NCI-H1694 (cell line): ENCODE data around the gene SMIM11.
"Not testable (repeated sequence)": the region's sequence is repeated elsewhere in the genome, so short reads cannot be mapped to it uniquely, and the experiment has no call there.

ENCODE experiments used
- DNase-seq: peaks from one replicate; lab custom pipeline; 2025; lab: John Stamatoyannopoulos, UW

SMIM11 gene

GRCh38 chr21:34374940-34375618, at the start of gene SMIM11:
SMIM11 (plus strand) TSS chr21:34375507; CDS start chr21:34379505, 3,998 bp downstream.
- DNase-seq: not testable (repeated sequence)

DNA sequence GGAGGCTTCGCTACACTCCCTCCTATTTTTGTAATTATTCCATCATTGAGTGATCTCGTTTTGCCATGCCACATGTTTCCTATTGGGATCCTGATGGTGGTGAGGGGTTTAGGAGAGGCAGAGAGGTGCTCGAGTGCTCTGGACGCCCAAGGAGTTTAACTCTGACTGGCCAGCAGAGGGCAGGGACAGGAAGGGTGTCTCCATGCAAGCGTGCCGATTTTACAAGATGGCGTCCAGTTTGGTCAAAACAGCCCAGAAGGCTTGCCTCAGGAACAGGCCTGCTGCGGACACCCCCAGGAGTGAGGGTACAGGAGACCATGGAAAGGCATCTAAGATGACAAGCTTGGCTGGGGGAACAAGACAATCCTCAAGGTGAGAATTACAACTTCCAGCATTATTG, 45.3 kb upstream of the SMIM11 start:
- DNase-seq: no peak

DNA sequence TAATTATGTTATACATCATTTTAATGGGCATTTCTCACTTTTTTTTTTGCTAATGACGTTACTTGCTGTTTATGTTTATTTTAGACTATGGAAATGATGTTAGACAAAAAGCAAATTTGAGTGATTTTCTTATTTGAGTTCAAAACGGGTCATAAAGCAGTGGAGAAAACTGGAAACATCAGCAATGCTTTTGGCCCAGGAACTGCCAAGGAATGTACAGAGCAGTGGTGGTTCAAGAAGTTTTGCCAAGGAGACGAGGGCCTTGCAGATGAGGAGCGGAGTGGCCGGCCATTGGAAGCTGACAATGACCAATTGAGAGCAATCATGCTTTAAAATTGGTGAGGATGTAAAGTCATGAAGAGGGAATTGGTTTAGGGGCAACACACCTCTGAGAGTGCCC, 43.6 kb upstream of the SMIM11 start:
- DNase-seq: no peak

DNA sequence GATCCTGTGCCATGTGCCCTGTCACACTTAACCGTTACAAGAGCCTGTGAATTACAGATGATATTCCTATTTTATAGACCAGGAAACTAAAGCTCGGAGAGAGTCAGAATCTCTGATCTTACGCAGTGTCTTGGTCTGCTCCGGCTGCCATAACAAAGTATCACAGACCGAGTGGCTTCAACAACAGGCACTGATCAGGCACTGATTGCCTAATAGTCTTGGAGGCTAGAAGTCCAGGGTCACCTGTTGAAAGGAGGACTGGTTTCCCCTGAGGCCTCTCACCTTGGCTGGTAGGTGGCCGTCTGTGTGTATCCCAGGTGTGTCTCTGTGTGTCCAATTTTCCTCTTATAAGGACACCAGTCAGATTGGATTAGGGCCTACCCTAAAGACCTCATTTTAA, 43.0 kb upstream of the SMIM11 start:
- DNase-seq: no peak

- no peak for DNase-seq
Measured at GRCh38 chr21:34333121-34333739, 42.1 kb upstream of the SMIM11 start.

GRCh38 chr21:34335316-34335715, 40.0 kb upstream of the SMIM11 start:
- DNase-seq: no peak

- DNase-seq: no peak
Measured at GRCh38 chr21:34336245-34336644, 39.1 kb upstream of the SMIM11 start.

- no peak for DNase-seq
Measured at GRCh38 chr21:34336756-34337391, 38.4 kb upstream of the SMIM11 start.

DNA sequence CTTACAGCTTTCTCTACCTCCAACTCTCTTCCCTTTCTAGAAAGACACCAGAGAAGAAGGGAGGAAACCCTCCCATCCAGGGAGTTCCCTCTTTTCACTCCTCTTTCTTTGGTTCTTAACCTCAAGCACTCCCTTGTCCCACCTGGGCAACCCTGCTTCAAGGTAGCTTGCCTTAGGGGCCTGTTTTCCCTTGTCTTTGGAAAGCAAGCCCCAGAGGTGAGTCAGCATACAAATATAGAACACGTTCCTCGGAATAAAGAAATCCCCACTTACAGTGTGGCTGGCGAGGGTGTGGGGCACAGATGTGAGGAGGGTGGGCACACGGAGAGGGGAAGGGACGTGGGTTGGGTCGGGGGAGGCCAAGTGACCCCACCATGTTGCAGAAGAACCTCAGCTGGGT, 37.6 kb upstream of the SMIM11 start:
- DNase-seq: no peak

DNA sequence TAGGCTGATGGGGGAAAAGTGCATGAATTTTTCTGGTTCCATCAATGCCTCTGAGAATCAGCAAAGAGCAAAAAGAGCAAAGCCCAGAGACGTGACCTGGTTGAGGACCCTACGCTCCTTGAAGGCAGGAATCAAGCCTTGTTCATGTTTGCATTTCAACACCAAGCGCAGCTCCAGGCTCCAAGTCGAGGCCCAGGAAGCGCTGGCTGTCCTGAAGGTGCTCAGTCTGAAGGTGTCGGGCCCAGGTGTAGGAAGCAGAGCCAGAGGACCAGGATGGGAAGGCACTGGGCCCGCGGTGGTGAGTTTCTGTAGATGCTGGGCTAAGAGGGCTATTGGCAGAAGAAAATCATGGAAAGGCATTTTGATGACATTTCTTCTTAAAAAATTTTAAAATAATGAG, 37.1 kb upstream of the SMIM11 start:
- DNase-seq: no peak

GRCh38 chr21:34340061-34340460, 35.2 kb upstream of the SMIM11 start:
- no peak for DNase-seq

DNA sequence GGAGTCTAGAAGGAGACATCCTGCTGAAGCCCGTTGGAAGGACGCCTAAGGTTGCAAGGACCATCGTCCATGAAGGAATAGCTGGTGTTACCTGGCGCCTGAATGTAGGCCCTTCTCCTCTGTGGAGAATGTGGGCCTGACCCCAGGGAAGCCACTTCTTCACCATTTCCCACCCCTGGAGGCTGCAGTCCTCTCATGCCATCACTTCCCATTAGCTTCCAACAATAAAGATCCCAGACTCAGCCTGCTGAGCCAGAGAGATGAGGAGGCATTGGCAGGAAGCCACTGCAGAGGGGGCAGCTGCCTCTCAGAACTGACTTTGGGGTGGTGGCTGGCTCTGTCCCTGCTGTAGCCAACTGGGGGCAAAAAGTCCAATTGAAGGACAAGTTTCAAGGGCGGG, 32.8 kb upstream of the SMIM11 start:
- DNase-seq: no peak

- DNase-seq: no peak
Measured at GRCh38 chr21:34343347-34343746, 32.0 kb upstream of the SMIM11 start.

- no peak for DNase-seq
Measured at GRCh38 chr21:34343838-34344381, 31.4 kb upstream of the SMIM11 start.

DNA sequence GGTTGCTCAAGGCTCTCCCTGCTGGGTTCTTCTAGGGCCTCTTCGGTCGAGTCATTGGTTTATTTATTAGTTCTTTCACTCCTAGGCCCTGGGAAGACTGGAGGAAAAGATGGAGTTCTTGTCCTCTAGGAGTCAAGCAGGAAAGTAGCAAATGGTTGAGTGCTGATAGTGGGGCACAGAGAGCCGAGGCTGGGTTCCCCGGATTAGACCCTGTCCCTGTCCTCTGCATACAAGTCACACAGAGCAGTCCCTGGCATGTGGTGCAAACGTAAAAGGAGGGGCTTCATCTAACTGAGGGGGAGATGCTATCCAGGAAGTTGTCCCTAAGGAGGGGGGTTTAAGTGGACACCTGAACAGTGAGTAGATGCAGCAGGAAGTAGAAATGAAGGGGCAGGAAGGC, 30.7 kb upstream of the SMIM11 start:
- no peak for DNase-seq

DNA sequence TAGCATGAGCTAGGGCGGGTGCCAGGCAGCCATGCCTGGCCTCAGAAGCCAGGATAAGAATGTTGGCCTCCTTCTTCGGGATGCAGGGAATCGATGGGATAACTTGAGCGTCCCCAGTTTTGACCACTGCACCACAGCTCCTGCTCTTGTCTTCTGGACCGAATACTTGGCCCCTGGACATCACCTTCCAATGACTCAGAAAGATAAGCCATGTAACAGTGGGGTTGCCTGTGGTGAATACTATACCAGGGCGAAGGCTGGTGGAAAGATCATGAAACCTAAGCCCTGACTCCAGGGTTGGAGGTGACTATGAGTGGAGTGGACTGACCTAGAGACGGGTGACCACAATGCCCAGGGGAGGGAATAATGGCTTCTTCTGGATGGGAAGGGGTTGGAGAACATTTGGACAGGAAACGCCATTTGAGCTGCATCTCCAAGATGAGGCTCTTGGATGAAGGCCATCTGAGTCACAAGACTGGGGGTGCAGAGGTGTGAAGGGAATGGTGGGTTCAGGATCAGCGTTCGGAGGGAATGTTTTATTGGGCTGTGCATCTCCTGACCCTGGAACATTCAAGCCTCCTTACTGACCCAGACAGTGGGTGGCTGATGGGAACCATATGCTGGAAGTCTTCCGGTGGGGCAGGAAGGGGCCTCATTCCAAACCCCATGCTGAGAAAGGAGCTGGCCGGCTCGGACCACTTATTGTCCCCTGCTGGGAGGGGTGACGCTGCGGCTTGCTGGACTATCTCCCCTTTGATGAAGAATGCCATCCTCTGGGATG, 30.0 kb upstream of the SMIM11 start:
- DNase-seq: no peak

DNA sequence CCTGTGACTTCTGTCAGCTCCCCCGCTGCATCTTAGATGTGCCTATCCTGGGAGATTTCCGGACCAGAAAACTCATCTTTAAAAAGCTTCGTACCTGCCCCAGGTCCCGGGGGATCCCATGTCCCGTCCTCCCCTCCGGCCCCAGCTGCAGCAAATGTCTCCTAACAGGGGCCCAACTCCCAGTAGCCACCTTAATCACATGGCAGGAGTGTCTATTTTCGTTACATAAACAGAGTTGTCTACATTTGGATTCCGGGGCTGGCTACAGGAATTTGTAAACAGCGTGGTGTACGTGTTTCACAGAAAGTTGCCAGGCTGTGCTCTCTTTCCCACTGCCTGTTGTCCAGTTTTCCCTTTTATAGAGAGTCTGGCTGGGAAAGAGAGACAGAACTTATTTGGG, 29.4 kb upstream of the SMIM11 start:
- no peak for DNase-seq

DNA sequence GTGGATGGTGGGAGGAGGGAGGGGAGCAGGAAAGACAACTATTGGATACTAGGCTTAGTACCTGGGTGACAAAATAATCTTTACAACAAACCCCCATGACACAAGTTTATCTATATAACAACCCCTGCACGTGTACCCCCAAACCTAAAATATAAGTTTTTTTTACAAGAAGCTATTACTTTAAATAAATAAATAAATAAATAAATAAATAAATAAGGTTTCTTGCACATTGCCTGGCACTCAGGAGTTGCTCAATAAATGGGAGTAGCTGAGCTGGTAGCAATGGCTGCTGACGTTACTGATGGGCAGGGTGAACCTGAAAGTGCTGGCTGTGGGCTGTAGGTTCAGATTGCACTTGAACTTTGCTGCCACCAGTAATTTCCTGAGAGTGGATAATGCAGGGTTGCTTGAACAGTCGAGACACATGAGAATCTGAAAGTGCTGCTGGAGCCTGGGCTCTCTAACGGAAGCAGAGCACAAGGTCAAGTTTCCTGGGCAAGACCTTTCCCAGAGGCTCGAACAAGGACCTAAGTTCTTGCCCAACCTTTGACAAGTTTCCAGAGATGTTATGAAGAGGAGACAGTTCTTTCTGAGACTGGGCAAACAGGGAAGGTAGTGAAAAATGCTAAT, 26.3 kb upstream of the SMIM11 start:
- no peak for DNase-seq

DNA sequence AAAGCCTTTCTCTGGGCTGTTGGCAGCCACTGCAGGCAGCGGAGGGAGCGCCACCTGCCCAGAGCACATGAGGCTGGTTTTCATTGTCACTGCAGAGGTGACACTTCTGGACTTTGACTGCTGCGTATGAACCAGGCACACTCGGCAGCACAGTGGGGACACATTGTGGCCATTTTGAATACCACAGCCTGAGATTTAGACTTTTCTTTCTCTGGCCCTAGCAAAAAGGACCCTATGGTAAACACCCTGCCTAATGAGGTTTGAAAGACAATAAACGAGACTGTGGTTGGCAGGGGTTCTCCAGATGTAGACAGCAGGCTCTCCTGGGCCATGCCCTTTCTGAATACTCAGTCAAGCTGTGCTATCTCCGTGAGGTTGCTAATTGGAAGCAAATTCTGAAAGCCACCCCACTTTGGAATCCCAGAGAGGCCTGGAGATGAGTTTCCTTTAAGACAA, 23.5 kb upstream of the SMIM11 start:
- peak; percentile 86 for DNase-seq

- no peak for DNase-seq
Measured at GRCh38 chr21:34352556-34352955, 22.8 kb upstream of the SMIM11 start.

- no peak for DNase-seq
Measured at GRCh38 chr21:34353182-34353581, 22.1 kb upstream of the SMIM11 start.

DNA sequence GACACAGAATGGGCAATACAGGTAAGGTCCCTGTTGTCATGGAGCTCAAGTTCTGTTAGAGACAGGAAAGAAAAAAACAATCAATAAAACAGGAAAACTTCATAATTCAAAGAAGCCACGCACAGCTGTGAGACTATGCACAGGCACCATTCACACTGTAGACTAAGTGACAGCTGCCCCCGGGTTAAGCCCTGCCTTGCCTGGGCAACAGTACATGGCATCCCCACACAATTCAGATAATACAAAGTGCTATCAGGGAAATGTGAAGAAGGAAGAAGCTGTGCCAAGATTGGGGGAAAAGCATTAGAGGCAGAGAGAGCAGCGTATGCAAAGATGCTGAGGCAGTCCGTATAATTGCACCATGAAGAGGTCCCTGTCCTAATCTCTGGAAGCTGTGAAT, 20.5 kb upstream of the SMIM11 start:
- DNase-seq: no peak
